Hepatocyte (in vitro differentiated cells): ENCODE data around the gene ARSD. TPM values are rescaled to one million over a fixed set of nuclear protein-coding genes. Genes with fewer than 3 reads are reported as not detected.
"Not testable (repeated sequence)": the region's sequence is repeated elsewhere in the genome, so short reads cannot be mapped to it uniquely, and the experiment has no call there.

Experiments
- DNase-seq: peaks from one replicate; pipeline ENCODE4 v3.0.0-alpha.2; 2016; ENCODE audit warnings: low spot score
- H2AFZ ChIP-seq: fragments of 200-600 bp; sonication (generic); 2 replicates; pipeline ENCODE4 v1.6.0; 2016; ENCODE audit warnings: antibody characterized with exemption, mild to moderate bottlenecking
- H3K27ac ChIP-seq: fragments of 200-600 bp; sonication (generic); 2 replicates; pipeline ENCODE4 v1.5.1; 2016; ENCODE audit warnings: mild to moderate bottlenecking
- H3K27me3 ChIP-seq: fragments of 200-600 bp; sonication (generic); 2 replicates; pipeline ENCODE4 v1.6.1; 2016
- H3K36me3 ChIP-seq: fragments of 200-600 bp; sonication (generic); replicated peaks from 2 replicates; pipeline ENCODE4 v1.5.1; 2016; ENCODE audit warnings: low read depth; ENCODE audit not compliant: insufficient read depth
- H3K4me1 ChIP-seq: fragments of 200-600 bp; sonication (generic); 2 replicates; pipeline ENCODE4 v1.5.1; 2016; ENCODE audit warnings: mild to moderate bottlenecking, moderate library complexity; ENCODE audit not compliant: insufficient read depth
- H3K4me2 ChIP-seq: fragments of 200-600 bp; sonication (generic); 2 replicates; pipeline ENCODE4 v1.6.0; 2016
- H3K4me3 ChIP-seq: fragments of 200-600 bp; sonication (generic); 2 replicates; pipeline ENCODE4 v1.5.1; 2016; ENCODE audit warnings: mild to moderate bottlenecking
- H3K79me2 ChIP-seq: fragments of 200-600 bp; sonication (generic); 2 replicates; pipeline ENCODE4 v1.6.0; 2017; ENCODE audit warnings: mild to moderate bottlenecking
- H3K9me2 ChIP-seq: fragments of 200-600 bp; sonication (generic); replicated peaks from 2 replicates; pipeline ENCODE4 v1.6.0; 2017; ENCODE audit warnings: mild to moderate bottlenecking; ENCODE audit not compliant: insufficient read depth
- H3K9me3 ChIP-seq: fragments of 200-600 bp; sonication (generic); 2 replicates; pipeline ENCODE4 v1.5.1; 2016; ENCODE audit warnings: low read depth, mild to moderate bottlenecking
- H4K20me1 ChIP-seq: fragments of 200-600 bp; sonication (generic); 2 replicates; pipeline ENCODE4 v1.6.0; 2016; ENCODE audit warnings: mild to moderate bottlenecking; ENCODE audit not compliant: insufficient read depth, poor library complexity, severe bottlenecking
- CTCF ChIP-seq: fragments of 200-600 bp; sonication (generic); IDR thresholded peaks from 2 replicates; pipeline ENCODE4 v1.5.1; 2016; ENCODE audit warnings: antibody characterized with exemption, mild to moderate bottlenecking; ENCODE audit not compliant: poor library complexity
- EZH2 ChIP-seq: fragments of 200-600 bp; sonication (generic); IDR thresholded peaks from 2 replicates; pipeline ENCODE4 v1.6.1; 2016; ENCODE audit warnings: antibody characterized with exemption, mild to moderate bottlenecking, borderline replicate concordance
- EZH2phosphoT487 ChIP-seq: fragments of 200-600 bp; sonication (generic); IDR thresholded peaks from one replicate; pipeline ENCODE4 v1.6.1; 2018; ENCODE audit warnings: antibody characterized with exemption, mild to moderate bottlenecking, low read depth, moderate library complexity; ENCODE audit not compliant: unreplicated experiment, severe bottlenecking
- WGBS: methylation state at CpG from one replicate; pipeline ENCODE4 v1.1.6; 2016; ENCODE audit warnings: low lambda C conversion rate; ENCODE audit errors: missing lambda C conversion rate; 5-methylcytosine and 5-hydroxymethylcytosine counted together
- polyA plus RNA-seq: library from polyadenylated mRNA; unstranded; fragments of >200 nt; fragmentation: Nextera tagmentation; extraction: Ambion mirVana; gene quantifications from 2 replicates; pipeline ENCODE4 v1.2.1, GENCODE V29; 2016
- total RNA-seq: library from RNA; depleted of rRNA; stranded (reverse); fragments of >200 nt; gene quantifications from 2 replicates; pipeline ENCODE4 v1.2.3, GENCODE V29; 2014

The ARSD gene
- total RNA-seq (32.9 and 34.2 TPM in 2 replicates), polyA plus RNA-seq (25.0 and 27.0 TPM in 2 replicates)

GRCh38 chrX:2928583-2929434, at the start of gene ARSD:
Gene ARSD (minus strand): TSS chrX:2929339. CDS start chrX:2929275, 64 bp downstream.
- H3K79me2 ChIP-seq, result no peaks in the 10 kb centered on the region
- TF ChIP-seq EZH2phosphoT487, result no peak
- no peak for TF ChIP-seq EZH2
- no peak for TF ChIP-seq CTCF
- H3K4me2 ChIP-seq, result peak within 1 kb of the TSS; percentile 83
- peak within 1 kb of the TSS; percentile 100 for H3K27ac ChIP-seq
- H4K20me1 ChIP-seq, result no peaks in the 10 kb centered on the region
- H2AFZ ChIP-seq, result peak within 1 kb of the TSS; percentile 42
- H3K36me3 ChIP-seq, result no peaks in the 10 kb centered on the region
- peak within 1 kb of the TSS; percentile 69 for H3K4me3 ChIP-seq
- H3K9me3 ChIP-seq, result no peaks in the 10 kb centered on the region
- H3K9me2 ChIP-seq, result no peaks in the 10 kb centered on the region
- WGBS, result 1% methylated on average over 37 of the region's 84 CpGs
- no peaks in the 10 kb centered on the region for H3K4me1 ChIP-seq
- peak; percentile 98 for DNase-seq
- no peaks in the 10 kb centered on the region for H3K27me3 ChIP-seq

- H3K4me3 ChIP-seq, H3K9me2 ChIP-seq, H3K36me3 ChIP-seq, DNase-seq, H3K27me3 ChIP-seq, H3K4me1 ChIP-seq, H3K27ac ChIP-seq, H3K9me3 ChIP-seq, H2AFZ ChIP-seq, H3K79me2 ChIP-seq, H4K20me1 ChIP-seq, H3K4me2 ChIP-seq: not testable (repeated sequence)
- WGBS, result 94% methylated on average over 4 of the region's 4 CpGs
Measured at GRCh38 chrX:2978639-2979038, 49.5 kb upstream of the ARSD start.

GRCh38 chrX:2974961-2975360, 45.8 kb upstream of the ARSD start:
- Histone ChIP-seq H3K36me3 (no peaks in the 10 kb centered on the region), H4K20me1 (no peaks in the 10 kb centered on the region), H3K27ac (no peak overlapping the region), H3K9me2 (no peaks in the 10 kb centered on the region), H3K9me3 (no peaks in the 10 kb centered on the region), H3K4me1 (no peaks in the 10 kb centered on the region), H3K4me2 (no peak overlapping the region), H3K79me2 (no peaks in the 10 kb centered on the region), H3K27me3 (no peaks in the 10 kb centered on the region), H2AFZ (no peak overlapping the region), H3K4me3 (no peak overlapping the region)
- DNase-seq, result no peak
- no peak for TF ChIP-seq CTCF
- no peak for TF ChIP-seq EZH2
- TF ChIP-seq EZH2phosphoT487, result no peak
- 97% methylated on average over 1 of the region's 1 CpG for WGBS

GRCh38 chrX:2972391-2972790, 43.3 kb upstream of the ARSD start:
- H3K4me1 ChIP-seq, result no peaks in the 10 kb centered on the region
- 72% methylated on average over 6 of the region's 6 CpGs for WGBS
- no peaks in the 10 kb centered on the region for H3K27me3 ChIP-seq
- DNase-seq, result no peak
- TF ChIP-seq CTCF, result no peak
- TF ChIP-seq EZH2phosphoT487, result no peak
- TF ChIP-seq EZH2, result no peak
- no peaks in the 10 kb centered on the region for H3K36me3 ChIP-seq
- no peaks in the 10 kb centered on the region for H3K79me2 ChIP-seq
- no peak overlapping the region for H3K4me3 ChIP-seq
- no peaks in the 10 kb centered on the region for H3K9me3 ChIP-seq
- no peak overlapping the region for H3K4me2 ChIP-seq
- no peaks in the 10 kb centered on the region for H3K9me2 ChIP-seq
- H3K27ac ChIP-seq, result no peak overlapping the region
- H2AFZ ChIP-seq, result no peak overlapping the region
- no peaks in the 10 kb centered on the region for H4K20me1 ChIP-seq
